HEK293 (cell line): Measurements from ENCODE around the gene RETNLB.

Experiments used
- CTCF ChIA-PET: fragments of 350-600 bp; formaldehyde crosslinking; extraction: SDS; loops from one replicate; lab custom pipeline; 2021; ENCODE audit warnings: antibody characterized with exemption; lab: Yijun Ruan, JAX
- POLR2A ChIA-PET: fragments of 300-600 bp; formaldehyde crosslinking; extraction: SDS; loops from one replicate; lab custom pipeline; 2020; ENCODE audit warnings: antibody characterized with exemption, inconsistent platforms; lab: Yijun Ruan, JAX
- H3K27ac ChIP-seq: fragments of 200-500 bp; sonication (Bioruptor generic); 2 replicates; pipeline ENCODE4 v1.5.1; 2014; ENCODE audit warnings: low read depth, low read length, control low read depth, inconsistent platforms; ENCODE audit errors: extremely low read depth
- H3K36me3 ChIP-seq, 2 experiments: fragments of 200-500 bp in 1 of 2; sonication (Bioruptor generic) in 1 of 2; 1 replicate in 1 of 2; 2 replicates in 1 of 2; pipeline ENCODE4 v1.5.1; 2014 to 2017; ENCODE audit warnings: inconsistent platforms in 2 of 2, low read length in 2 of 2; ENCODE audit not compliant: control insufficient read depth in 2 of 2, insufficient read depth in 1 of 2
- H3K4me1 ChIP-seq: fragments of 200-500 bp; sonication (Bioruptor generic); 2 replicates; pipeline ENCODE4 v1.5.1; 2014; ENCODE audit warnings: mild to moderate bottlenecking, low read length, inconsistent platforms; ENCODE audit not compliant: control insufficient read depth, insufficient read depth
- H3K4me3 ChIP-seq: 2 replicates; pipeline ENCODE4 v1.5.1; 2011; ENCODE audit warnings: low read depth, mild to moderate bottlenecking, control low read depth, low read length, moderate library complexity
- H3K9me3 ChIP-seq: fragments of 200-500 bp; sonication (Bioruptor generic); 2 replicates; pipeline ENCODE4 v1.5.1; 2014; ENCODE audit warnings: low read depth, low read length, inconsistent platforms; ENCODE audit not compliant: control insufficient read depth, insufficient read depth
- BCL11A ChIP-seq: fragments of 450-650 bp; formaldehyde crosslinking; IDR thresholded peaks from 2 replicates; pipeline ENCODE4 v1.5.1; 2016; ENCODE audit warnings: low read depth, missing biosample characterization, missing genetic modification characterization
- GLI4 ChIP-seq: fragments of 450-650 bp; formaldehyde crosslinking; IDR thresholded peaks from 2 replicates; pipeline ENCODE4 v1.5.1; 2016; ENCODE audit warnings: missing biosample characterization, missing genetic modification characterization
- IKZF3 ChIP-seq: fragments of 450-650 bp; IDR thresholded peaks from 2 replicates; pipeline ENCODE4 v1.5.0; 2018; ENCODE audit warnings: missing biosample characterization, mild to moderate bottlenecking, missing genetic modification characterization, moderate library complexity
- KLF10 ChIP-seq: fragments of 450-650 bp; IDR thresholded peaks from 2 replicates; pipeline ENCODE4 v1.5.1; 2018; ENCODE audit warnings: missing biosample characterization, mild to moderate bottlenecking, missing genetic modification characterization
- SCRT2 ChIP-seq: fragments of 450-650 bp; formaldehyde crosslinking; IDR thresholded peaks from 2 replicates; pipeline ENCODE4 v1.5.1; 2016; ENCODE audit warnings: missing biosample characterization, missing genetic modification characterization
- SETDB1 ChIP-seq: IDR thresholded peaks from one replicate; pipeline ENCODE4 v1.6.1; 2017; ENCODE audit warnings: mild to moderate bottlenecking, low read length, moderate library complexity, mixed read lengths; ENCODE audit not compliant: insufficient read length
- ZBTB21 ChIP-seq: fragments of 450-650 bp; formaldehyde crosslinking; IDR thresholded peaks from 2 replicates; pipeline ENCODE4 v1.5.1; 2017; ENCODE audit warnings: missing biosample characterization, missing genetic modification characterization
- ZBTB7A ChIP-seq: fragments of 450-650 bp; formaldehyde crosslinking; IDR thresholded peaks from 2 replicates; pipeline ENCODE4 v1.5.1; 2016; ENCODE audit warnings: low read depth, missing biosample characterization, missing genetic modification characterization
- ZFP3 ChIP-seq: fragments of 450-650 bp; formaldehyde crosslinking; IDR thresholded peaks from 2 replicates; pipeline ENCODE4 v1.5.1; 2016; ENCODE audit warnings: low read depth, missing biosample characterization, missing genetic modification characterization
- ZFP41 ChIP-seq: fragments of 450-650 bp; formaldehyde crosslinking; IDR thresholded peaks from 2 replicates; pipeline ENCODE4 v1.5.1; 2016; ENCODE audit warnings: missing biosample characterization, missing genetic modification characterization, borderline replicate concordance
- ZNF211 ChIP-seq: fragments of 450-650 bp; formaldehyde crosslinking; IDR thresholded peaks from 2 replicates; pipeline ENCODE4 v1.5.1; 2016; ENCODE audit warnings: low read depth, missing biosample characterization, missing genetic modification characterization
- ZNF214 ChIP-seq: fragments of 450-650 bp; formaldehyde crosslinking; IDR thresholded peaks from 2 replicates; pipeline ENCODE4 v1.5.1; 2017; ENCODE audit warnings: missing biosample characterization, mild to moderate bottlenecking, missing genetic modification characterization, borderline replicate concordance
- ZNF335 ChIP-seq: fragments of 450-650 bp; formaldehyde crosslinking; conservative IDR thresholded peaks from 2 replicates; pipeline ENCODE4 v1.5.1; 2016; ENCODE audit warnings: missing biosample characterization, missing genetic modification characterization
- ZNF350 ChIP-seq: fragments of 450-650 bp; formaldehyde crosslinking; IDR thresholded peaks from 2 replicates; pipeline ENCODE4 v1.5.0; 2017; ENCODE audit warnings: missing biosample characterization, mild to moderate bottlenecking, missing genetic modification characterization
- ZNF398 ChIP-seq: fragments of 450-650 bp; formaldehyde crosslinking; IDR thresholded peaks from 2 replicates; pipeline ENCODE4 v1.5.1; 2017; ENCODE audit warnings: missing biosample characterization, missing genetic modification characterization
- ZNF416 ChIP-seq: fragments of 450-650 bp; formaldehyde crosslinking; IDR thresholded peaks from 2 replicates; pipeline ENCODE4 v1.5.1; 2016; ENCODE audit warnings: missing biosample characterization, missing genetic modification characterization
- ZNF501 ChIP-seq: fragments of 450-650 bp; formaldehyde crosslinking; IDR thresholded peaks from 2 replicates; pipeline ENCODE4 v1.5.1; 2016; ENCODE audit warnings: missing biosample characterization, missing genetic modification characterization
- ZNF549 ChIP-seq: fragments of 450-650 bp; IDR thresholded peaks from 2 replicates; pipeline ENCODE4 v1.5.1; 2018; ENCODE audit warnings: missing biosample characterization, missing genetic modification characterization, mild to moderate bottlenecking, inconsistent platforms, moderate library complexity
- ZNF585B ChIP-seq: fragments of 450-650 bp; formaldehyde crosslinking; IDR thresholded peaks from 2 replicates; pipeline ENCODE4 v1.5.1; 2016; ENCODE audit warnings: missing biosample characterization, missing genetic modification characterization
- ZNF76 ChIP-seq: fragments of 450-650 bp; formaldehyde crosslinking; IDR thresholded peaks from 2 replicates; pipeline ENCODE4; 2016; ENCODE audit warnings: low read depth, missing biosample characterization, missing genetic modification characterization, borderline replicate concordance
- ZNF768 ChIP-seq: fragments of 450-650 bp; formaldehyde crosslinking; IDR thresholded peaks from 2 replicates; pipeline ENCODE4 v1.5.1; 2018; ENCODE audit warnings: missing biosample characterization, mild to moderate bottlenecking, missing genetic modification characterization
- ZXDB ChIP-seq: fragments of 450-650 bp; formaldehyde crosslinking; IDR thresholded peaks from 2 replicates; pipeline ENCODE4 v1.5.1; 2016; ENCODE audit warnings: missing biosample characterization, missing genetic modification characterization
- TF ChIP-seq, protein P1 (sequence below): fragments of 450-650 bp; formaldehyde crosslinking; IDR thresholded peaks from 2 replicates; pipeline ENCODE4 v1.5.1; 2017; ENCODE audit warnings: missing biosample characterization, missing genetic modification characterization

RETNLB gene

GRCh38 chr3:108779496-108779895 lies 22.3 kb upstream of the RETNLB start (continued):
- TF ChIP-seq ZNF398 (tag by site-specific recombination) (no peak), ZNF549 (no peak)

- no peak for TF ChIP-seq ZNF585B
- H3K36me3 ChIP-seq, result no peaks in the 10 kb centered on the region
- H3K27ac ChIP-seq, result no peak overlapping the region
- ChIA-PET POLR2A (no interaction called here), CTCF (no interaction called here)
- no peaks in the 10 kb centered on the region for H3K4me1 ChIP-seq
- H3K4me3 ChIP-seq, result no peak overlapping the region
- H3K9me3 ChIP-seq, result no peaks in the 10 kb centered on the region
These were observed 18.4 kb upstream of the RETNLB start for GRCh38 chr3:108775649-108776048.

DNA sequence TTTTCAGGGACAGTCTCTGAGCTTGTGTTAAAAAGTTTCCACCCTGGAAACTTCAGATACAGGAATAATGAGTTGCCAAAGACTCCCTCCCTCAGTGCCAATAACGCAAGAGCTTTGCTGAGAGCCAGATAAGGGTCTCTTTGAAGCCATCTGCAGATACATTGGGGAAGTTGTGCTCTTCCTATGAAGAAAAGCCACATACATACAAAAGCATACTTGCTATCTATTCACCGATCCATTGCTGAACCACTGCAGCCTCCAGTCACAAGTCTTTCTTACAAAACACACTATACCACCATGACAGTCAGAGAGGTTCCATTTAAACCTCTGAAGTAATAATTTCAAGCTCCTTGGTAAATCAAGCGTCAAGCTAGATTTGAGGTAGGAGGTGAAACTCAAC lies 10.0 kb upstream of the RETNLB start:
- H3K27ac ChIP-seq, result no peak overlapping the region
- CTCF ChIA-PET, result no interaction called here
- no peaks in the 10 kb centered on the region for H3K9me3 ChIP-seq
- H3K4me1 ChIP-seq, result no peaks in the 10 kb centered on the region
- no peak overlapping the region for H3K4me3 ChIP-seq
- POLR2A ChIA-PET, result no interaction called here
- no peaks in the 10 kb centered on the region for H3K36me3 ChIP-seq
- no peak for TF ChIP-seq ZFP3 (tag by site-specific recombination)
- TF ChIP-seq ZBTB7A (tag by site-specific recombination), result no peak
- TF ChIP-seq ZBTB21 (tag by site-specific recombination), result no peak
- TF ChIP-seq ZNF501 (tag by site-specific recombination), result no peak
- no peak for TF ChIP-seq BCL11A (tag by site-specific recombination)
- TF ChIP-seq ZXDB (tag by site-specific recombination), result no peak
- TF ChIP-seq SETDB1, result no peak
- TF ChIP-seq, protein P1, sequence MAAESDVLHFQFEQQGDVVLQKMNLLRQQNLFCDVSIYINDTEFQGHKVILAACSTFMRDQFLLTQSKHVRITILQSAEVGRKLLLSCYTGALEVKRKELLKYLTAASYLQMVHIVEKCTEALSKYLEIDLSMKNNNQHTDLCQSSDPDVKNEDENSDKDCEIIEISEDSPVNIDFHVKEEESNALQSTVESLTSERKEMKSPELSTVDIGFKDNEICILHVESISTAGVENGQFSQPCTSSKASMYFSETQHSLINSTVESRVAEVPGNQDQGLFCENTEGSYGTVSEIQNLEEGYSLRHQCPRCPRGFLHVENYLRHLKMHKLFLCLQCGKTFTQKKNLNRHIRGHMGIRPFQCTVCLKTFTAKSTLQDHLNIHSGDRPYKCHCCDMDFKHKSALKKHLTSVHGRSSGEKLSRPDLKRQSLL, result no peak
- TF ChIP-seq ZNF76, result no peak
- TF ChIP-seq IKZF3 (tag by site-specific recombination), result no peak
- no peak for TF ChIP-seq ZFP41 (tag by site-specific recombination)
- no peak for TF ChIP-seq ZNF214 (tag by site-specific recombination)
- TF ChIP-seq ZNF211, result no peak

DNA sequence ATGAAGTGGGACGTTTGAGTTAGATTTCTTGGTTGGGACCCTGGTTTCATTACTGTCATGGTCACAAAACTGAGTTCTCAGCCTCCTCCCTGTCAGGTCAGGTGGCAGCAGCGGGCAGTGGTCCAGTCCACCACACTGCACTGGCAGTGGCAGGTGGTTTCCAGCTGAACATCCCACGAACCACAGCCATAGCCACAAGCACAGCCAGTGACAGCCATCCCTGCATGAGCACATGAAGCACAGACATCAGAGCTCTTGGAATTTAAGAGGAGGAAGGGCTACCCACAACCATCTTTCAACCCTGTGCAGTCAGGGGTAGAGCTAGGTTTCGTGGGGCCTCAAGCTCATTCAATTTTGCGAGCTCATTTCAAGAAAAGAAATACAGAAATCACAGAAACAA lies 1.5 kb downstream of the RETNLB start:
- no peaks in the 10 kb centered on the region for H3K36me3 ChIP-seq
- CTCF ChIA-PET, result no interaction called here
- no peak for TF ChIP-seq ZNF768 (tag by site-specific recombination)
- TF ChIP-seq ZNF416 (tag by site-specific recombination), result no peak
- no peak for TF ChIP-seq ZBTB21 (tag by site-specific recombination)
- TF ChIP-seq SCRT2, result no peak
- TF ChIP-seq ZNF350 (tag by site-specific recombination), result no peak
- TF ChIP-seq KLF10 (tag by site-specific recombination), result no peak
- no peak for TF ChIP-seq GLI4
- no peak for TF ChIP-seq ZNF335 (tag by site-specific recombination)
- TF ChIP-seq, protein P1, result no peak
- TF ChIP-seq, all 188 proteins: peak for 0
- POLR2A ChIA-PET, result no interaction called here
- Histone ChIP-seq H3K27ac (no peak overlapping the region), H3K4me3 (no peak overlapping the region), H3K9me3 (no peaks in the 10 kb centered on the region), H3K4me1 (no peaks in the 10 kb centered on the region)
